ENCODE results near the gene RAB39A. TPM values are rescaled to one million over a fixed set of nuclear protein-coding genes. Genes with fewer than 3 reads are reported as not detected.
A peak's percentile ranks its signal among the peaks of the same experiment; 100 is the strongest.
"Not testable (repeated sequence)": the region's sequence is repeated elsewhere in the genome, so short reads cannot be mapped to it uniquely, and the experiment has no call there.

RAB39A gene
- total RNA-seq, 1 donor from 2014 or later = not detected

DNA sequence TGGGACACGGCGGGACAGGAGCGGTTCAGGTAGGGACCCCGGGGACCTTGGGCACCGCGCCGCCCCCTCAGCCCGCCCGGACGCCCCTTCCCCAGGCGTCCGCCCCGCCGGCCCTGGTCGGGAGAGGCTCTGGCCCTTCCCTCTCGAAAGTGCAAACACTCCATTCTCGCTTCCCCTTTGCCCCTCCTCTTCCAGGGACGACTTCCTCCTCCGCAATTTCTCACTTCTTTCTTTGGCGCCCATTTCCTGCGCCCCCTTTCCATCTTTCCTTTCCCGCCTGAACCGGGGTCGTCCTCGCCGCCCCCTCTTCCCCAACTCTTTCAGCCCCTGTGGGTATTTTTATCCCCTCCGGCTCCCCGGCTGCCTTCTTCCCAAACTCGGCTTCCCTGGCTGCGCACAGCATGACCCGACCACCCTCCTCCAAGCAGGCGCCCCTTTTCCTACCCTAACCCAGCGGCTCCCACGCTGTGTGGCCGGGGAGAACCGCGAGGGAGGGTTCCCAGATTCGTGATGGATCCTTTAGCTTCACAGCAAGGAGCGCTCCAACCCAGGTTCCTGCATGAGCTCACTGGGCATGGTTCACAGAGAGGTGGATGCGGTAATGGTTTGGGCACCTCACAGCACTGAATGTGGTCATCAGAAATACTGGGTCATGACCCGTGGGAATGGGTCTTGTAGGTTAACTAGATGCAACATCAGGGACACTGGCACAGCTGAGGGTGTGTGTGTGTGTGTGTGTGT lies 689 bp downstream of the RAB39A start:
- Mint-ChIP-seq H3K27me3 (ENCODE audit: insufficient read depth) (peaks cover 23% of the 10 kb centered on the region), H3K36me3 (ENCODE audit: low read depth) (no peaks in the 10 kb centered on the region), H3K9me3 (no peaks in the 10 kb centered on the region), H3K27ac (no peak overlapping the region), H3K4me1 (ENCODE audit: low read depth) (peaks cover 6% of the 10 kb centered on the region), H3K4me3 (peak overlapping the region; percentile 71)
- DNase-seq (ENCODE audit: low spot score) = no peak
- intact Hi-C loops (cut with micrococcal nuclease) = loop anchor here (1.0 to 10.0 kb wide), 6 partner anchors 71 to 1854 kb away; partner anchors contain the start of genes AASDHPPT, CUL5, CWF19L2 and ELMOD1

- DNase-seq (ENCODE audit: low spot score) = no peak
- intact Hi-C loops (cut with micrococcal nuclease) = loop anchor here (5.0 to 10.0 kb wide), 4 partner anchors 87 to 1855 kb away; partner anchors contain the start of genes AASDHPPT, CWF19L2, ELMOD1 and KBTBD3
- Mint-ChIP-seq H3K9me3 (no peaks in the 10 kb centered on the region), H3K27me3 (ENCODE audit: insufficient read depth) (peaks cover 23% of the 10 kb centered on the region), H3K36me3 (ENCODE audit: low read depth) (no peaks in the 10 kb centered on the region), H3K4me1 (ENCODE audit: low read depth) (peaks cover 6% of the 10 kb centered on the region), H3K27ac (no peak overlapping the region), H3K4me3 (no peak overlapping the region)
Observed at GRCh38 chr11:107929611-107930200, 1.5 kb downstream of the RAB39A start.

DNA sequence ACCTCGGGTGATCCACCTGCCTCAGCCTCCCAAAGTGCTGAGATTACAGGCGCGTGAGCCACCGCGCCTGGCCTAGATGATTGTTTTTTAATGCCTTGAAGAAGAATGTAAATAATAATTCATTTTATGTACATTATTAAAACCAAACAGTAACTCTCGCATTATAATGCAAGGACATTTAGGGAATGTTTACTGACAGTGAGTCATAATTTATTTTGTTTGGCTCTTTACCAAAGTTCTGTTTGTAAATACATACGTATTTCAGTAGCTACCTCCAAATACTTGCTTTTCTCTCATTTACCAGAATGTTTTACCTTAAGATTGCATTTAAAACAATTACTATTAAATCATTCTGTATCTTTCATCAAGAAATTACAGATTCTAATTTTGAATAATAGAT lies 3.0 kb downstream of the RAB39A start:
- no peak overlapping the region for H3K4me3 Mint-ChIP-seq
- H3K27me3 Mint-ChIP-seq (ENCODE audit: insufficient read depth) = peaks cover 23% of the 10 kb centered on the region
- H3K27ac Mint-ChIP-seq = no peak overlapping the region
- no peak for DNase-seq (ENCODE audit: low spot score)
- intact Hi-C loops (cut with micrococcal nuclease) = no loop called here
- no peaks in the 10 kb centered on the region for H3K9me3 Mint-ChIP-seq
- peaks cover 6% of the 10 kb centered on the region for H3K4me1 Mint-ChIP-seq (ENCODE audit: low read depth)
- no peaks in the 10 kb centered on the region for H3K36me3 Mint-ChIP-seq (ENCODE audit: low read depth)

DNA sequence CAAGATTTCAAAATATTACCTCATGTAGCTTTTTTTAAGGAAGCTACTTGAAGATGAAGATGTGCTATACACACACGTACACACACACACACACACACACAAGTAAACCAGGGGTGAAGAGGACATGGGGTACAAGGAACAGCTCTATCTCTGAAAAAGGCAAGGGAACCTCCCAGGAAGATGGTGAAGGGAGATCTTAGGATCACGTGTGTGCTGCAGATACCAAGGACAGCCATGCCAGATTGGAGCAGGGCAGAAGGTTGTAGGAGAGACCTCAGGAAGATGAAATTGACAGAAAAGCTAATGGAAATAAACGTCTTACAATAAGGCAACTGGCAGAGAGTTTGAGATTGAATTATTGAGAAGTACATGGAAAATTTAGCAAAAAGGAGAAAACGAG lies 19.7 kb downstream of the RAB39A start:
- no peak overlapping the region for H3K27ac Mint-ChIP-seq
- intact Hi-C loops (cut with micrococcal nuclease) = no loop called here
- no peaks in the 10 kb centered on the region for H3K9me3 Mint-ChIP-seq
- no peak overlapping the region for H3K4me3 Mint-ChIP-seq
- no peaks in the 10 kb centered on the region for H3K36me3 Mint-ChIP-seq (ENCODE audit: low read depth)
- no peak for DNase-seq (ENCODE audit: low spot score)
- H3K4me1 Mint-ChIP-seq (ENCODE audit: low read depth) = no peaks in the 10 kb centered on the region
- no peaks in the 10 kb centered on the region for H3K27me3 Mint-ChIP-seq (ENCODE audit: insufficient read depth)

- H3K27ac Mint-ChIP-seq; DNase-seq (ENCODE audit: low spot score); intact Hi-C loops (cut with micrococcal nuclease): not testable (repeated sequence)
Observed at GRCh38 chr11:107948328-107948727, 20.1 kb downstream of the RAB39A start.

GRCh38 chr11:107951155-107951554 lies 22.9 kb downstream of the RAB39A start:
- no peak overlapping the region for H3K4me3 Mint-ChIP-seq
- DNase-seq (ENCODE audit: low spot score) = no peak
- intact Hi-C loops (cut with micrococcal nuclease) = no loop called here
- H3K4me1 Mint-ChIP-seq (ENCODE audit: low read depth) = no peaks in the 10 kb centered on the region
- no peak overlapping the region for H3K27ac Mint-ChIP-seq
- H3K9me3 Mint-ChIP-seq = no peaks in the 10 kb centered on the region
- H3K36me3 Mint-ChIP-seq (ENCODE audit: low read depth) = no peaks in the 10 kb centered on the region
- peaks cover 1% of the 10 kb centered on the region for H3K27me3 Mint-ChIP-seq (ENCODE audit: insufficient read depth)

More at GRCh38 chr11:107948328-107948727, 20.1 kb downstream of the RAB39A start:
- H3K4me1 Mint-ChIP-seq (ENCODE audit: low read depth); H3K9me3 Mint-ChIP-seq; H3K27me3 Mint-ChIP-seq (ENCODE audit: insufficient read depth); H3K36me3 Mint-ChIP-seq (ENCODE audit: low read depth); H3K4me3 Mint-ChIP-seq: not testable (repeated sequence)

- no peaks in the 10 kb centered on the region for H3K9me3 Mint-ChIP-seq
- DNase-seq (ENCODE audit: low spot score) = no peak
- H3K36me3 Mint-ChIP-seq (ENCODE audit: low read depth) = no peaks in the 10 kb centered on the region
- intact Hi-C loops (cut with micrococcal nuclease) = no loop called here
- H3K4me3 Mint-ChIP-seq = no peak overlapping the region
- peaks cover 9% of the 10 kb centered on the region for H3K4me1 Mint-ChIP-seq (ENCODE audit: low read depth)
- H3K27me3 Mint-ChIP-seq (ENCODE audit: insufficient read depth) = peaks cover 14% of the 10 kb centered on the region
- H3K27ac Mint-ChIP-seq = no peak overlapping the region
Observed at GRCh38 chr11:107953446-107953845, 25.2 kb downstream of the RAB39A start.

DNA sequence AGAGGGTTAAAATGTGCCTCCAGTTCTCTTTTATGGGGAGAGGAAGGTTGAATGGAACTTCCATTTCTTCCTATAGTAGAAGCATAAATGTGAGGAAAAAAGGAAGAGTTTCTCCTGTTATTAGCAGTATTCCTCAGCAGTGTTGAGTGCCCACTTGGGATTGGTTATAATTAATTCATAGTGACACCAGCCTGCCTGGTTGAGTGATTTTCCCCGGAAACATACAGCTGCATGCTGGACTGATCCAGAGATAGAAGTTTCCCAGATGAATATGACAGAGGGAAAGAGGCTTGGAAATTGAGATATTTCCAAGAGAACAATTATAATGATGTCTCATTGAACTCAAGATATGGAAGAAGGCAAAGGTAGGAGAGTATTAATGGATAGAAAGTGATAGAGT lies 28.3 kb downstream of the RAB39A start:
- Mint-ChIP-seq H3K36me3 (ENCODE audit: low read depth) (no peaks in the 10 kb centered on the region), H3K4me3 (no peak overlapping the region), H3K27ac (no peak overlapping the region), H3K9me3 (no peaks in the 10 kb centered on the region), H3K4me1 (ENCODE audit: low read depth) (peaks cover 9% of the 10 kb centered on the region), H3K27me3 (ENCODE audit: insufficient read depth) (peaks cover 18% of the 10 kb centered on the region)
- DNase-seq (ENCODE audit: low spot score) = no peak
- intact Hi-C loops (cut with micrococcal nuclease) = no loop called here

DNA sequence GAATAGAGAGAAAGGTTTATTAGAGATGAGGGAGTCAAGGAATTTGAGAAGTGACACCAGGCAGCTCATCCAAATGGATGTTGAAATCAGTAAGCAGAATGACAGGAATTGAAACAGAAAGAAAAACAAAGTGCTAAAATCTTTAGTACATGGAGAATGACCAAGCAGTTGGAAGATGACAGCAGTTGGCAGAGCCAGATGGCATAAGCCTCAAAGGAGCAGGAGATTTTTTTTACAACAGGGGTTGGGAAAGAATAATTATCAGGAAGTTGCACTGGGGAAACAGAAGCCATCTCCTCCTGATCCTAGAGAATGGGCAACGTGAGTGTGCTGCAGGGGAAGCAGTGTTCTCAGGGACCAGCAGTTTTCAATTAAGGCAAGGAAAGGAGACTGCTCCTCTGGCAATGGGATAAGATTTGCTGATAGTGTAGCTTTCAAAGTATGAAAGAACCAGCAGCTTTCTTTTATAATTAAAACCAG lies 28.9 kb downstream of the RAB39A start:
- Mint-ChIP-seq H3K36me3 (ENCODE audit: low read depth) (no peaks in the 10 kb centered on the region), H3K4me3 (no peak overlapping the region), H3K27me3 (ENCODE audit: insufficient read depth) (peaks cover 18% of the 10 kb centered on the region), H3K9me3 (no peaks in the 10 kb centered on the region), H3K4me1 (ENCODE audit: low read depth) (peaks cover 9% of the 10 kb centered on the region), H3K27ac (no peak overlapping the region)
- intact Hi-C loops (cut with micrococcal nuclease) = no loop called here
- no peak for DNase-seq (ENCODE audit: low spot score)

- intact Hi-C loops (cut with micrococcal nuclease) = no loop called here
- no peak overlapping the region for H3K27ac Mint-ChIP-seq
Observed at GRCh38 chr11:107961480-107961879, 33.2 kb downstream of the RAB39A start.

GRCh38 chr11:107962181-107962580 lies 33.9 kb downstream of the RAB39A start:
- H3K27me3 Mint-ChIP-seq (ENCODE audit: insufficient read depth) = peaks cover 11% of the 10 kb centered on the region
- no peak overlapping the region for H3K4me3 Mint-ChIP-seq
- no peaks in the 10 kb centered on the region for H3K9me3 Mint-ChIP-seq
- intact Hi-C loops (cut with micrococcal nuclease) = no loop called here
- peaks cover 2% of the 10 kb centered on the region for H3K4me1 Mint-ChIP-seq (ENCODE audit: low read depth)
- no peak overlapping the region for H3K27ac Mint-ChIP-seq
- no peaks in the 10 kb centered on the region for H3K36me3 Mint-ChIP-seq (ENCODE audit: low read depth)
- DNase-seq (ENCODE audit: low spot score) = no peak

More at GRCh38 chr11:107961480-107961879, 33.2 kb downstream of the RAB39A start:
- Mint-ChIP-seq H3K36me3 (ENCODE audit: low read depth) (no peaks in the 10 kb centered on the region), H3K4me1 (ENCODE audit: low read depth) (peaks cover 9% of the 10 kb centered on the region), H3K9me3 (no peaks in the 10 kb centered on the region), H3K4me3 (no peak overlapping the region), H3K27me3 (ENCODE audit: insufficient read depth) (peaks cover 18% of the 10 kb centered on the region)
- DNase-seq (ENCODE audit: low spot score) = no peak

- Mint-ChIP-seq H3K27me3 (ENCODE audit: insufficient read depth) (peaks cover 11% of the 10 kb centered on the region), H3K36me3 (ENCODE audit: low read depth) (no peaks in the 10 kb centered on the region), H3K27ac (no peak overlapping the region), H3K4me1 (ENCODE audit: low read depth) (no peaks in the 10 kb centered on the region), H3K9me3 (no peaks in the 10 kb centered on the region), H3K4me3 (no peak overlapping the region)
- no peak for DNase-seq (ENCODE audit: low spot score)
- intact Hi-C loops (cut with micrococcal nuclease) = no loop called here
Observed at GRCh38 chr11:107963091-107963490, 34.8 kb downstream of the RAB39A start.

DNA sequence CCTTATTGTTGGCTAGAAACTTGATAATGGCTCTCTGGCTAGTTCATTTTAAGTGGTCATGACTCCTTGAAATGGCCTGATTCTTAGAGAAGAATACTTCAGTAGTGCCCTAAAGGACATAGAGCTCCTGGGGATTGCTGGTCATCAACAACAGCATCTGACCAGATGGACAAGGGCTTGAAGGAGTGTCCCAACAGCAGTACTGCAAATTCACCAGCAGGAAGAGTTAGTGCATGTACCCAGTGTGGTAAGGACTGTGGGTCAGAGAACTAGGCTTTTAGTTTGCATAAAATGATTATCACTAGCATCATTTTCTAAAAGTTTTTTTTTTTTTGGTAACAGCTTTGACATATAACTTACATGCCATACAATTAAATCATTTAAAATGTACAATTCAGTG lies 41.0 kb downstream of the RAB39A start:
- H3K36me3 Mint-ChIP-seq (ENCODE audit: low read depth) = no peaks in the 10 kb centered on the region
- H3K4me3 Mint-ChIP-seq = no peak overlapping the region
- no peak overlapping the region for H3K27ac Mint-ChIP-seq
- peaks cover 2% of the 10 kb centered on the region for H3K27me3 Mint-ChIP-seq (ENCODE audit: insufficient read depth)
- intact Hi-C loops (cut with micrococcal nuclease) = no loop called here
- no peaks in the 10 kb centered on the region for H3K4me1 Mint-ChIP-seq (ENCODE audit: low read depth)
- DNase-seq (ENCODE audit: low spot score) = no peak
- no peaks in the 10 kb centered on the region for H3K9me3 Mint-ChIP-seq
